CD4-positive, alpha-beta T cell (primary cell): ENCODE data around the gene PPP1R15A. TPM values are rescaled to one million over a fixed set of nuclear protein-coding genes. Genes with fewer than 3 reads are reported as not detected.
A peak's percentile ranks its signal among the peaks of the same experiment; 100 is the strongest.
"Not testable (repeated sequence)": the region's sequence is repeated elsewhere in the genome, so short reads cannot be mapped to it uniquely, and the experiment has no call there.

ENCODE experiments used
- ATAC-seq: fragments of 200-7000 bp; cut with Tn5 transposase; one replicate; pipeline ENCODE4 v1.10.0; 2022; ENCODE audit warnings: mild to moderate bottlenecking; ENCODE audit not compliant: poor library complexity
- CTCF ChIA-PET: fragments of 350-600 bp; sonication (Branson Sonifier 250); formaldehyde crosslinking; loops from one replicate; lab custom pipeline; 2021; ENCODE audit warnings: antibody characterized with exemption, inconsistent platforms; lab: Charles Lee
- POLR2A ChIA-PET: fragments of 350-600 bp; sonication (Branson Sonifier 250); formaldehyde crosslinking; loops from one replicate; lab custom pipeline; 2021; ENCODE audit warnings: antibody characterized with exemption, inconsistent platforms; lab: Charles Lee
- DNase-seq, 14 experiments: peaks; one replicate each; pipeline ENCODE4 v3.0.0-alpha.2; 2013 to 2020; ENCODE audit warnings: mixed read lengths in 2 of 14
- H3K27ac ChIP-seq, 2 donors: one replicate each; pipeline versions ENCODE4 v1.5.1 to v1.7.0; 2013; ENCODE audit warnings: low read length in 2 of 2, low read depth in 1 of 2, mild to moderate bottlenecking in 1 of 2
- H3K27me3 ChIP-seq, 2 experiments: 1 replicate in 1 of 2; 2 replicates in 1 of 2; pipeline versions ENCODE4 v1.6.1 to v1.7.0; 2013; ENCODE audit warnings: low read length in 2 of 2, control low read depth in 1 of 2, mild to moderate bottlenecking in 1 of 2, moderate library complexity in 1 of 2; ENCODE audit not compliant: insufficient read depth in 2 of 2, control insufficient read depth in 1 of 2
- H3K36me3 ChIP-seq: one replicate; pipeline ENCODE4 v1.6.1; 2013; ENCODE audit warnings: low read length, control low read depth; ENCODE audit not compliant: insufficient read depth
- H3K4me1 ChIP-seq: one replicate; pipeline ENCODE4 v1.6.1; 2013; ENCODE audit warnings: low read length, control low read depth; ENCODE audit not compliant: insufficient read depth
- H3K4me3 ChIP-seq: one replicate; pipeline ENCODE4 v1.5.1; 2013; ENCODE audit warnings: mild to moderate bottlenecking, low read length, moderate library complexity
- H3K9me3 ChIP-seq, 2 experiments: 1 replicate in 1 of 2; 2 replicates in 1 of 2; pipeline versions ENCODE4 v1.6.1 to v1.7.0; 2013; ENCODE audit warnings: low read length in 2 of 2, mild to moderate bottlenecking in 2 of 2, control low read depth in 1 of 2, moderate library complexity in 1 of 2; ENCODE audit not compliant: control insufficient read depth in 1 of 2, insufficient read depth in 1 of 2
- H3K27ac Mint-ChIP-seq: one replicate; pipeline ENCODE4 v1.8.0; 2020; ENCODE audit warnings: mixed read lengths
- H3K27me3 Mint-ChIP-seq: one replicate; pipeline ENCODE4 v1.8.0; 2021; ENCODE audit warnings: mixed read lengths
- H3K36me3 Mint-ChIP-seq: one replicate; pipeline ENCODE4 v1.8.0; 2021; ENCODE audit warnings: low read depth, mixed read lengths
- H3K4me1 Mint-ChIP-seq: one replicate; pipeline ENCODE4 v1.8.0; 2021; ENCODE audit warnings: low read depth, mixed read lengths
- H3K4me3 Mint-ChIP-seq: one replicate; pipeline ENCODE4 v1.8.0; 2020; ENCODE audit warnings: mild to moderate bottlenecking, mixed read lengths
- H3K9me3 Mint-ChIP-seq: one replicate; pipeline ENCODE4 v1.8.0; 2020; ENCODE audit warnings: mixed read lengths
- CTCF ChIP-seq: fragments of 200-600 bp; IDR thresholded peaks from one replicate; pipeline ENCODE4 v1.8.0; 2022; ENCODE audit warnings: antibody characterized with exemption, mild to moderate bottlenecking
- intact Hi-C, 2 experiments: fragments of 100-400 bp; cut with DNase I in 1 of 2; cut with micrococcal nuclease in 1 of 2; formaldehyde crosslinking; loops; one replicate each; pipeline versions ENCODE4 v1.15.1 to v1.9.0; 2023 to 2025; cut with DNase I, micrococcal nuclease
- total RNA-seq, 174 experiments: library from RNA in 2 of 174; stranded (reverse) in 2 of 174; gene quantifications; one replicate each; pipeline ENCODE4 v1.2.3 and lab custom pipeline; 2021 to 2026

PPP1R15A gene
- total RNA-seq, 2 experiments from 2014 or later: 569 to 584 TPM

DNA sequence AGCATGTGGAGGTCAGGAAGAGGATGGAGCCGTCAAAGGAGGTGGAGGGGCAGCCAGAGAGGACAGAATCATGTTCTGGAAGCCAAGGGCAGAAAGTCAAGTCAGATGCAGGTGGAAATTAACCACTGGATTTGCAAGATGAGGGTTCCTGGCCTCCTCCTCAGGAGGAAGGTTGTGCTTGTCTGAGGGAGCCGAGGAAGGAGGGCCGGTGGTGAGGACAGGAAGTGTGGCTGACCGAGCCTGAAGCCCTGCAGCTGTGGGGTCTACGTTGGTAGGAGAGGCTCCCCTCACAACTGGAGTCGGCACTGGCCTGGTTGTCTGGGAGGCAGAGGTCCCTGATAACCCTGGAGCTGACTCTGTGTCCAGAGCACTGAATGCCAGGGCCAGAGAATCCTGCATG, 45.9 kb downstream of the PPP1R15A start:
- no peak overlapping the region for H3K4me3 ChIP-seq
- no peaks in the 10 kb centered on the region for H3K9me3 ChIP-seq
- no peak for ATAC-seq
- TF ChIP-seq CTCF: no peak
- no peaks in the 10 kb centered on the region for H3K27me3 ChIP-seq
- Mint-ChIP-seq H3K27me3 (no peaks in the 10 kb centered on the region), H3K27ac (no peak overlapping the region), H3K36me3 (peaks cover 61% of the 10 kb centered on the region), H3K4me3 (no peak overlapping the region), H3K4me1 (no peaks in the 10 kb centered on the region), H3K9me3 (no peaks in the 10 kb centered on the region)
- ChIA-PET POLR2A (interaction anchor here (0.6 to 1.2 kb wide), 3 partner anchors 15 to 761 kb away, joined by 3 to 5 read pairs (median 5); partner anchors contain the start of genes DHDH and NUCB1), CTCF (no interaction called here)
- peaks cover 65% of the 10 kb centered on the region for H3K36me3 ChIP-seq
- H3K4me1 ChIP-seq: no peaks in the 10 kb centered on the region
- no peak overlapping the region for H3K27ac ChIP-seq
- no peak for DNase-seq
- intact Hi-C loops: no loop called here

- intact Hi-C loops: no loop called here
- Mint-ChIP-seq H3K9me3 (no peaks in the 10 kb centered on the region), H3K4me3 (no peak overlapping the region), H3K4me1 (no peaks in the 10 kb centered on the region), H3K27me3 (no peaks in the 10 kb centered on the region), H3K36me3 (peaks cover 59% of the 10 kb centered on the region), H3K27ac (no peak overlapping the region)
- H3K4me3 ChIP-seq: no peak overlapping the region
- DNase-seq: peak in 4 of 14 experiments; percentile 5 to 48 (median 22)
- peaks cover 57% of the 10 kb centered on the region for H3K36me3 ChIP-seq
- ChIA-PET POLR2A (interaction anchor here (0.6 to 1.2 kb wide), 3 partner anchors 14 to 761 kb away, joined by 3 to 5 read pairs (median 5); partner anchors contain the start of genes DHDH and NUCB1), CTCF (no interaction called here)
- H3K9me3 ChIP-seq: no peaks in the 10 kb centered on the region
- no peaks in the 10 kb centered on the region for H3K27me3 ChIP-seq
- ATAC-seq: peak; percentile 79
- no peak for TF ChIP-seq CTCF
- H3K4me1 ChIP-seq: no peaks in the 10 kb centered on the region
- no peak overlapping the region for H3K27ac ChIP-seq
These were observed 46.6 kb downstream of the PPP1R15A start for GRCh38 chr19:48918801-48919247.

GRCh38 chr19:48919271-48919670, 47.0 kb downstream of the PPP1R15A start:
- peaks cover 55% of the 10 kb centered on the region for H3K36me3 Mint-ChIP-seq
- H3K27ac Mint-ChIP-seq, H3K4me3 Mint-ChIP-seq, H3K4me1 ChIP-seq, H3K9me3 ChIP-seq, intact Hi-C loops, CTCF ChIA-PET, H3K27me3 ChIP-seq, H3K27me3 Mint-ChIP-seq, DNase-seq, H3K4me3 ChIP-seq, H3K9me3 Mint-ChIP-seq, ATAC-seq, H3K27ac ChIP-seq, H3K4me1 Mint-ChIP-seq: not testable (repeated sequence)
- POLR2A ChIA-PET: interaction anchor here (1.1 to 1.2 kb wide), 2 partner anchors 14 to 19 kb away, joined by 5 read pairs; partner anchors contain the start of genes DHDH and NUCB1
- peaks cover 54% of the 10 kb centered on the region for H3K36me3 ChIP-seq

DNA sequence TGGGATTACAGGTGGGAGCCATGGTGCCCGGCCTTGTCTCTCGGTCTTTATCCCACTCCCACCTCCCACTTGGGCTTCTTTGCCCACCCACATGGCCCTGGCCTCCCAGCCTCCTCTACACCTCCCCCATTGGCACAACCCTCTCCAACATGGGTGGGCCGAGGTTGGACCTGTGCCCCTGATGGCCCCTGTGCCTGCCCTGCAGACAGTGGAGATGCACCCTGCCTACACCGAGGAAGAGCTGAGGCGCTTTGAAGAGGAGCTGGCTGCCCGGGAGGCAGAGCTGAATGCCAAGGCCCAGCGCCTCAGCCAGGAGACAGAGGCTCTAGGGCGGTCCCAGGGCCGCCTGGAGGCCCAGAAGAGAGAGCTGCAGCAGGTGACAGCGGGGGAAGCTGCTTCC, 48.7 kb downstream of the PPP1R15A start:
- peaks cover 46% of the 10 kb centered on the region for H3K36me3 Mint-ChIP-seq
- H3K27me3 Mint-ChIP-seq: no peaks in the 10 kb centered on the region
- intact Hi-C loops: no loop called here
- Histone ChIP-seq H3K4me3 (no peak overlapping the region), H3K27ac (no peak overlapping the region), H3K36me3 (peaks cover 43% of the 10 kb centered on the region), H3K27me3 (no peaks in the 10 kb centered on the region), H3K9me3 (no peaks in the 10 kb centered on the region), H3K4me1 (no peaks in the 10 kb centered on the region)
- POLR2A ChIA-PET: no interaction called here
- no peak for TF ChIP-seq CTCF
- no peak for DNase-seq
- H3K9me3 Mint-ChIP-seq: no peaks in the 10 kb centered on the region
- no peak overlapping the region for H3K27ac Mint-ChIP-seq
- CTCF ChIA-PET: interaction anchor here (1.3 kb wide), 1 partner anchor 45 kb away, joined by 3 read pairs; no protein-coding TSS in a partner anchor
- ATAC-seq: no peak
- H3K4me3 Mint-ChIP-seq: no peak overlapping the region
- no peaks in the 10 kb centered on the region for H3K4me1 Mint-ChIP-seq
